Esophagus (tissue), 2 donors: ENCODE data around the gene DNAH3. TPM values are rescaled to one million over a fixed set of nuclear protein-coding genes. Genes with fewer than 3 reads are reported as not detected.

ENCODE experiments used
- H3K27ac ChIP-seq, 2 donors: one replicate each; pipeline ENCODE4 v1.5.1; 2013; ENCODE audit warnings: low read depth in 2 of 2, mild to moderate bottlenecking in 2 of 2, inconsistent platforms in 1 of 2, low read length in 1 of 2, moderate library complexity in 1 of 2
- H3K27me3 ChIP-seq, 2 donors: one replicate each; pipeline ENCODE4 v1.6.1; 2013; ENCODE audit warnings: low read length in 2 of 2, control low read depth in 1 of 2, mild to moderate bottlenecking in 1 of 2; ENCODE audit not compliant: insufficient read depth in 2 of 2, control insufficient read depth in 1 of 2
- H3K36me3 ChIP-seq, 2 donors: one replicate each; pipeline ENCODE4 v1.6.1; 2013; ENCODE audit warnings: low read length in 1 of 2; ENCODE audit not compliant: control insufficient read depth in 2 of 2, insufficient read depth in 2 of 2
- H3K4me1 ChIP-seq, 2 donors: one replicate each; pipeline ENCODE4 v1.6.1; 2013; ENCODE audit warnings: low read length in 1 of 2; ENCODE audit not compliant: control insufficient read depth in 2 of 2, insufficient read depth in 2 of 2
- H3K4me3 ChIP-seq, 2 donors: one replicate each; pipeline ENCODE4 v1.5.1; 2013; ENCODE audit warnings: low read length in 2 of 2, mild to moderate bottlenecking in 2 of 2, low read depth in 1 of 2, moderate library complexity in 1 of 2
- H3K9me3 ChIP-seq, 2 donors: one replicate each; pipeline ENCODE4 v1.6.1; 2013; ENCODE audit warnings: mild to moderate bottlenecking in 2 of 2, low read depth in 1 of 2, low read length in 1 of 2, moderate library complexity in 1 of 2; ENCODE audit not compliant: control insufficient read depth in 2 of 2, insufficient read depth in 1 of 2
- WGBS, 2 donors: extraction: QIAGEN DNeasy Blood & Tissue Kit; methylation state at CpG; one replicate each; pipeline ENCODE4 v1.1.7; 2013; 5-methylcytosine and 5-hydroxymethylcytosine counted together
- polyA plus RNA-seq, 2 donors: library from polyadenylated mRNA; stranded (reverse); fragments of 200-250 nt; gene quantifications; one replicate each; pipeline ENCODE4 v1.2.3, GENCODE V29; 2013
- donor health status: healthy with polysubstance abuse.
- donor health status: Bipolar disorder and iron deficiency.

The DNAH3 gene
- polyA plus RNA-seq, 2 donors: 0.07 to 0.18 TPM

DNA sequence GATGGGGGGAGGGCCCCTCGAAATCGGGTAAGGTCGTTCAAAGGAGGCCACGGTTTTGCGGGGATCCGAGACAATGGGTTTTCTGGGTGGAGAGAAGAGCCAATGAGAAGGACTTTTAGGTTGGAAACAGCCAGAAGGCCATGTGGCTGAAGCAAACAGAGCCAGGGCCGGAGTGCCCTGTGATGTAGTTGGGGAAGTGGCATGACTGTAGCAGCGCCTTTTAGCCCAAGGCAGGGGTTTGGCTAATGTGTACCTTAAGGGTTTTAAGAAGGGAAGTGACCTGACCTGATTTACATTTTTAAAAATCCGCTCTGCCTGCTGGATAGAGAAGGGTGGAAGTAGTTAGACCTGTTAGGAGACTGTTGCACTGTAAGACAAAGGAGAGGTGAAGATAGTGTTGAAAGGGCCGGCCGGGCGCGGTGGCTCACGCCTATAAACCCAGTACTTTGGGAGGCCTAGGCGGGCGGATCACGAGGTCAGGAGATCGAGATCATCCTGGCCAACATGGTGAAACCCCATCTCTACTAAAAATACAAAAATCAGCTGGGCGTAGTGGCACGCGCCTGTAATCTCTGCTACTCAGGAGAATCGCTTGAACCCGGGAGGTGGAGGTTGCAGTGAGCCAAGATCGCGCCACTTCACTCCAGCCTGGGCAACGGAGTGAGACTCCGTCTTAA is 249.1 kb downstream of the DNAH3 start:
- H3K4me1 ChIP-seq: peaks cover 0 to 7% of the 10 kb centered on the region in 2 donors
- 25 to 29% methylated on average over 27 of the region's 27 CpGs for WGBS, 2 donors

DNA sequence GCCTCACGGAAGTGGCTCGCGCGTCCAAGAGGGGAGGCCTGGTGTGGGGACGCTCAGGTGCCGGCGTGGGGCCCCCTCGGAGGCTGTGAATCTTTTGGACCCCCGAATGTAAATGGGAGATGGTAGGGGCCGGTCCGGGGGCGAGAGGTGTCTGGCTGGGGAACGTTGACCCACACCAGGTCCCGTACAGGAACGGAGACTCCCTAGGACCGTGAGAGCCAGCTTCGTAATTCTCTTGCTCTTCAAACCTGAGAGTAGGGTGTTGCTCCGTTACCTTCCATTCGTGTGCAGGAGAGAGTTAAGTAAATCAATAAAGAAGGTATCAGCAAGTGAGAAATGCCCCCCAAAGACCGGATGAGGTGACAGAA is 249.6 kb downstream of the DNAH3 start:
- WGBS, 2 donors: 0% methylated on average over 20 of the region's 20 CpGs
- Histone ChIP-seq H3K4me1 (peaks cover 0 to 6% of the 10 kb centered on the region in 2 donors), H3K27ac (peak overlapping the region; percentile 97 to 98), H3K4me3 (peak overlapping the region; percentile 55 to 88), H3K27me3 (no peaks in the 10 kb centered on the region), H3K36me3 (no peaks in the 10 kb centered on the region), H3K9me3 (no peaks in the 10 kb centered on the region)

More for the DNA sequence above, 249.1 kb downstream of the DNAH3 start:
- Histone ChIP-seq H3K4me3 (peak overlapping the region; percentile 55 to 88), H3K27ac (peak overlapping the region; percentile 97 to 98), H3K36me3 (no peaks in the 10 kb centered on the region), H3K27me3 (no peaks in the 10 kb centered on the region), H3K9me3 (no peaks in the 10 kb centered on the region)

DNA sequence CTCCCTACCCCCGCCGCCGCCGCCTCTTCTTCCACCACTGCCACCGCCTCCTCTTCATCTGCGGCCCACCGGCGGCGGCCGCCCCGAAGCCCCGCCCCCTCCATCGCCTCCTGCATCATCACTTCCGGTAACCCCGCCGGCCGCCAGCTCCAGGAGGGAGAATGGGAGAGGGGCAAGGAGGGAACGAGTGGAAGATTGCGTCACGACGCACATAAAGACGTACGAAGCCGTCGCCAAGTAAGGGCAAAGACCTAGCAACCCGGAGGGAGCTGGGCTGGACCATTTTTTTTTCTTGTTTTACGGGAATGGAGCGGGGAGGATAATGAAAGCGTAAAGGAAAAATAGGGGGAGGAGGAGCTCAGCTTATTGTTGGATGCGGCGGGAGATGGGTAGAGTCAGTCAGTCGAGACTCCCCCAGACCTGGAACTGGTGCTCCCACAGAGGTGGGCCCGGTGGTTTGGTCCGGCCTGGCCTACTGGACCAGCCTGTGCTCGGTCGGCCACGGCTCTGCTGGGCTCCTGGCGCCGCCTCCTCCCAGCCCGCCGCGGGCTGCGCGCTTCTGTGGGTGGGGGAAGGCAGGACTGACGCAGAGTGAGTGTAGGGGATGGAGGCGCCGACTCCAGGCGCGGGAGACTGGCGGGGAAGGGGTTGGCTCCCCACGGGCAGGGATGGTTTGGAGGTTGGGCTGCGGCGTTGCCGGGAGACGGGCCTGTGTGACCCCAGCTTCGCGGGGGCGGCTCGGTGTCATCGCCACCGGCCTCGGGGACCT is 250.2 kb downstream of the DNAH3 start, which contains the start of the genes DCUN1D3 and LYRM1:
DCUN1D3 (minus strand) TSS at position 60 of the 769 bp plus-strand sequence. CDS start 37,820 bp downstream, outside the sequence.
LYRM1 (plus strand) TSS at position 473 of the 769 bp plus-strand sequence. CDS start 14,785 bp downstream, outside the sequence.
- WGBS, 2 donors: 0 to 1% methylated on average over 60 to 62 of the region's 62 CpGs
- Histone ChIP-seq H3K4me1 (peaks cover 0 to 4% of the 10 kb centered on the region in 2 donors), H3K9me3 (no peaks in the 10 kb centered on the region), H3K27ac (peak within 1 kb of the TSS; percentile 97 to 98), H3K27me3 (no peaks in the 10 kb centered on the region), H3K36me3 (no peaks in the 10 kb centered on the region), H3K4me3 (peak within 1 kb of the TSS; percentile 55 to 88)

DNA sequence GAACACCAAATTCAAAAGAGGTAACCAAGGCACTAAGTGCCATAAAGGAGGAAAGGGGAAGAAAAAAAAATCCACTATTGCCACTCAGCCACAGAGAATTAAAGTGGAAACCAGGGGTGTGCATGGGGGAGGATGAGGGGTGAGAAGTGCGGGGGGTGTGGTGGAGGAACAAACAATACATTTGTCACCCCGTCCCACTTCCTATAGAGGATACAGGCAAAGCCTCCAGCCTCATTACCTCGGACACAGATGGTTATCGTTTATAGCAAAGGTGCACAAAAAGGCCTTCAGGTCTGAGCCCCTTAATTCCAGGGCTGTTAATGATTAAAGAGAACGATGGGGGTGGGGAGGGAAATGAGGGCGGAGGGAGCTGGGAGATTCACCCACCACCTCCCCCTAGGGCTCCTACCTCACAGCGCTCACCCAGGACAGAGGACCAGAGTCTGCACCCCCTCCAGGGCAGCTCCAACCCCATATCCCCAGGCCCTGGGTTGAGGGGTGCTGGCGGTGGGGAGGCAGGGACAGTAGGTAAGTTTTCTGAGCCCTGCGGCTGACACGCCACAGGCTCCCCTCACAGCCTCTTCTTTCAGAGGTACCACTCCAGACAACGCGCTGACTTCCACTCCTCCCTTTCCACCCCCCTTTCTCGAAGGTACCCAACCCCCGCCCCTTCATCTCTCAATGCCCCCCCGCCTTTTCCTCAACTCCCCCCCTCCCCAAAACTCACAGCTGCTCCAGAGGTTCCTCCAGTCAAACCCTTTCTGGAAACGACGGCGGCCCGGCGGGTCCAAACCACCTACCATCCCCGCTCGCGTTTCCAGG is 251.0 kb downstream of the DNAH3 start:
- H3K27ac ChIP-seq: peak overlapping the region; percentile 97 to 98
- H3K4me1 ChIP-seq: peaks cover 0 to 4% of the 10 kb centered on the region in 2 donors
- H3K27me3 ChIP-seq: no peaks in the 10 kb centered on the region
- WGBS, 2 donors: 0 to 1% methylated on average over 23 of the region's 23 CpGs
- H3K9me3 ChIP-seq: no peaks in the 10 kb centered on the region
- peak overlapping the region; percentile 55 to 88 for H3K4me3 ChIP-seq
- H3K36me3 ChIP-seq: no peaks in the 10 kb centered on the region

DNA sequence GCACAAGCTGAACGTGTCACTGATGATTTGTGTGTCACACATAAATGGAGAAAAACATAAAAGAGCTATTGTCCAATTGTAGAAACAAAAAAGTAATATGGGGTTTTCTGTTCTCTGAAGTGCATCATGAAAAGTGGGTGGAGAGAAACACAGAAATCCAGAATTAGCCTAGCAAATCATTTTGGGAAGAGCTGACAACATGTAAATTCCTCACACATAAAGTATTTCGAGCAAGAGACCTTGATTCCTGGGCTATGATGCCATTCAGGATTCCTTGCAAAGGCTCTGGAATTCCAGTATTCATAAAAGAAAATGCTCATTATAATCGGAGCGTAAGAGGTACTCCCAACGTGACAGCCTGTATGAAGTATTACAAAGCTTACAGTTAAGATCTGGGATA is 251.6 kb downstream of the DNAH3 start:
- Histone ChIP-seq H3K27me3 (no peaks in the 10 kb centered on the region), H3K4me1 (peaks cover 0 to 4% of the 10 kb centered on the region in 2 donors), H3K27ac (peak overlapping the region; percentile 97 to 98), H3K9me3 (no peaks in the 10 kb centered on the region), H3K36me3 (no peaks in the 10 kb centered on the region), H3K4me3 (peak overlapping the region in 1 of 2 donors; percentile 55)
- 13 to 16% methylated on average over 5 of the region's 5 CpGs for WGBS, 2 donors

DNA sequence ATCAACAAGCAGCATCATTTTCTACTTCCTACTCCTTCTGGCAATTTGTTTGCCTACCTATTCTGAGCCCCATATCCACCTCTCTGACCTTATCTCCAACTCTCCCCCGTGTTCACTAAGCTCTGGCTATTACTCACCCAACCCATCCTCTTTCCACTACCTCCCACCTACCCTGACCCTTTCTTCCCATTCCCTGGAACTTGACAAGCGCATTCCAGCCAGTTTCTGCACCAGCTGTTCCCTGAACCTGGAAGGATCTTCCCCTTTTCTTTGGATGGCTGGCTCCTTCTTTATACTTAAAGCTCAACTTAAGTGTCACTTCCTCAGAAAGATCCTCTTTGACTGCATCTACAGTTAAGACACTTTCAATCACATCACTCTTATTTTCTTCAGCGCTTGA is 252.7 kb downstream of the DNAH3 start:
- Histone ChIP-seq H3K27me3 (no peaks in the 10 kb centered on the region), H3K27ac (peak overlapping the region in 1 of 2 donors; percentile 47), H3K4me1 (peaks cover 0 to 4% of the 10 kb centered on the region in 2 donors), H3K36me3 (no peaks in the 10 kb centered on the region), H3K4me3 (peak overlapping the region; percentile 8 to 55), H3K9me3 (no peaks in the 10 kb centered on the region)
- WGBS, 2 donors: 70 to 72% methylated on average over 3 of the region's 3 CpGs

DNA sequence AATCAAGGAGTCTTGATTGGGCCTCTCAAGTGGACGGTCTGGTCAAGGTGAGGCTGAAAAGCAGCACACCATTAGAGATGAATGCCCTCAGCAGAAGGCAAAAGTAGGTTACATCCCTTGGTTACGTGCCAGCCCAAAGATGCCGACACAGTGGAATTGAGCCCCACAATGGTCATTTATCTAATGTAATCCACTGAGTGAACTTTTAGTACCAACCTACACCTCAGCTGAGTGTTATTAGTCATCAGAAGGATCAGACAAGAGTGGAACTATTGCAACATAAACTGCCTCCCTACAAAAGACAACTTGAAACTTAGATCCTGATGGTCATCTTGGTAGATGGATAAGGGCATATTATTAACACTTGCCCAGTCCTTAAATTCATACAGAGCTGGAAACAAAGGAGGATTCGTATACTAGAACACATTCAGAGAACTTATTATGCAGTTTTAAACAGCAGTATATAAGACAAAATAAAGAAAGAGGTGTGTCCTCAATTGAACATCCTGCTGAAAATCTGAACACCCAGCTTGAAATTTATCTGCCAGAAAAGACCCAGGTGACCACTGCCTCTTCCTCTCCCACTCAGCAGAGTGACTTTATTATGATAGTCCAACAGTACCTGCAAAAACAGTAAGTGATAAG is 253.3 kb downstream of the DNAH3 start:
- Histone ChIP-seq H3K4me1 (peaks cover 0 to 4% of the 10 kb centered on the region in 2 donors), H3K4me3 (peak overlapping the region; percentile 8 to 55)

DNA sequence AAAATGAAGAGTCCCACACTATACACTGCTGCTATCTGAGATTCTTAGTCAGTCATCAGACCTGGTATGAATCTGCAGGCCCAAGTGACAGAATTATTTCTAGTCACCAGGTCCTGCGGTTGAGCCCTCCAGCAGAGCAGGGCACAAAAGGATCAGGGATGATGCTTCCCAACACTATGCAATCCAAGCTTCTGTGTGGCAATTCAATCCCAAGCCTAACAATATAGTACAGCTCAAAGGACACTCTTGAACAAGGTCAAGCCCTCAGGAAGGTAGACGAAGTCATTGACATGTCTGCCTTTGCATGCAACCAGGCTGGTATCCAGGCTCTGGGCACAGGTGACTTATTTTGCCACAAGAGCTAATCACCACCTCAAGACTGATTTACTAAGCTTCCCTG is 256.3 kb downstream of the DNAH3 start:
- no peaks in the 10 kb centered on the region for H3K27me3 ChIP-seq
- H3K27ac ChIP-seq: no peak overlapping the region
- H3K4me1 ChIP-seq: peaks cover 0 to 4% of the 10 kb centered on the region in 2 donors
- H3K9me3 ChIP-seq: no peaks in the 10 kb centered on the region
- H3K36me3 ChIP-seq: peaks cover 0 to 6% of the 10 kb centered on the region in 2 donors
- 90 to 91% methylated on average over 2 of the region's 2 CpGs for WGBS, 2 donors
- no peak overlapping the region for H3K4me3 ChIP-seq

More for the DNA sequence above, 253.3 kb downstream of the DNAH3 start:
- Histone ChIP-seq H3K27ac (peak overlapping the region; percentile 32 to 61), H3K27me3 (no peaks in the 10 kb centered on the region), H3K9me3 (no peaks in the 10 kb centered on the region), H3K36me3 (no peaks in the 10 kb centered on the region)
- WGBS, 2 donors: 72 to 78% methylated on average over 4 of the region's 4 CpGs
